ENCODE results near the gene GATD1.
A peak's percentile ranks its signal among the peaks of the same experiment; 100 is the strongest.

The GATD1 gene

DNA sequence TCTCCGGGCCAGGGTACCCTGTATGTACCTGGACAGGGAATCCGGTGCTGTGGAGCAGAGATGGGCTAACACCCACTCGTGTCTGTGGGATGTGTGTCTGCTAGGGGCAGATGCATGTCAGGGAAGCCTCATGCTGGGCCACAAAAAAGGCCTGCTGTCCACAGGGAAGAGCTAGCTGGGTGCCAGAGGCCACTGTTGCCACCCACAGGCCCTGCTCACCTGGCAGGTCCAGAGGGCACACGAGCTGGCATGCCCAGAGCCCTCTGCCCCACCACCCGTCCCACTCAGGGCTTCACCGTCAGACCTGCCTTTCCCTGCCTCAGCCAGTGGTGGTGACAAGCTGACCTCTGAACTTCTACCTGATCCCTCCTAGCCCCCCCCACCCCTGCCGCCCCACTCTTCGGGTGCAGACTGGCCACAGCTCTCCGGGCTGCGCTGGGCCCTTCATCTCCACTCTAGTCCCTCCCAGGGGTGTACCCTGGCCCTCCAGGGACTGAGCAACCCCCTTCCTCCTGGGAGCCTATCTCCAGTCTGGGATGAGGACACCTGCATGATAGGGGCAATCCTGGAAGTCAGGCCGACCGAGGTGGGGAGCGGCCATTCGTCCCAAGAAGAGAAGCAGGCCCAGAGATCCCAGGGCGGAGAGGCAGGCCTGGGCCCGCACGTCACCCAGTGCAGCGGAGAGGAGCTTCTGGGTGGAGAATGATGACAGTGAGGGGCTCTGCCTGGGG lies 19.4 kb upstream of the GATD1 start:
- DNase-seq, result no peak

- peak in 39 of 58 donors; percentile 25 to 71 (median 50) for DNase-seq
These were observed 18.6 kb upstream of the GATD1 start for GRCh38 chr11:795634-796564.

DNA sequence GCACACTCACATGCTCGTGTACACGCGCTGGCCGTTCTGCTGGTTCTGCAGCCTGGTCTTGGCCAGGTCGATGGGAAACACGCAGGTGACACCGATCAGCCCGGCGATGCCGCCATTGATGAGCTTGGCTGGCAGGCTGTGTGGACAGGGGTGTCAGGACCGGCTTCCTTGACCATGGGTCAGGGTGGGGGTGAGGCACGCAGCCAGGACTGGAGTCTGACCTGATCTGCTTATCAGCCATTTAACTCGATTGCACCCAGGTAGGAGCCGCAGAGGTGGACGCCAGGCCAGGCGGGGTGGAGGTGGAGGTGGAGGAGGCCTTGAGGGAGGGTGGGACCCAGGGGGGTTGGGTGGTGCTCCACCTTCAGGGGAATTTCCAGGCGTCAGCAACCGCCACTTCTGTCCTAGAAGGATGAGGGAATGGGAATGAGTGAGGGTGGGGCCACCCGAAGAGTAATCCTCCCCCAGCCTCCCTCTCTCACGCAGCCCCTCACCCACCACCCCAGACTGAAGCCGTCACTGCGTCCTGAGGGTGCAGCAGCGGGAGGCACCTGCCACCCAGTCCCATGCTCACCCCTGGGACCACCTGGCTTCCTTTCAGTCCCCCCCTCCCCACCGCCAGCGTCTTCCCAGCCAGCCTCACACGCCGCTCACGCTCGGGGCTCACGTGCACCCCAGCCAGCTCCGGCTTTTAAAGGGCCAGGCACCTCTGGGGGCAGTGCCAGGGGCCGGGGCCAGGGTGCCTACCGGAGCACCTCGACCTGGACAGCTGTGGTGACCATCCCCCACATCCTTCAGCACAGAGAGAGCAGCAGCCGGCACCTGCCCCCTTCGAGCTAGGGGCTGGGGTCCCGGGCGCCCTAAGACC lies 17.7 kb upstream of the GATD1 start:
- DNase-seq, result peak in 15 of 58 donors; percentile 13 to 57 (median 45)

- DNase-seq, result peak in 3 of 58 donors; percentile 16 to 38 (median 16)
These were observed 16.9 kb upstream of the GATD1 start for GRCh38 chr11:794013-794765.

- DNase-seq, result no peak
These were observed 16.3 kb upstream of the GATD1 start for GRCh38 chr11:793556-793955.

GRCh38 chr11:792873-793272 lies 15.6 kb upstream of the GATD1 start:
- DNase-seq, result no peak

DNA sequence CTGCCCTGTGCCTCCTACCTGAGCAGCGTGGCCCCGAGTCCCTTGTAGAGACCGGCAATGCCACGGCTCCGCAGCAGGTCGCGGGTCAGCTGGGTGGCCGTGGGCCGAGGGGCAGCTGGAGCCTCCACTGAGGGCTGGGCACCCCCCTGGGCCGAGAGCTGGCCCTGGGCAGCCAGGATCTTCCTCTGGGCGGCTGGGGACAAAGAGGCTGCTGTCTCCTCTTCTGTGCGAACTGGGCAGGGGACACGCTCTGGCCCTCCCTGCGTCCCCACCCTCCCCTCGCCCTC lies 15.2 kb upstream of the GATD1 start:
- no peak for DNase-seq

GRCh38 chr11:791658-792534 lies 14.6 kb upstream of the GATD1 start:
- no peak for DNase-seq

DNA sequence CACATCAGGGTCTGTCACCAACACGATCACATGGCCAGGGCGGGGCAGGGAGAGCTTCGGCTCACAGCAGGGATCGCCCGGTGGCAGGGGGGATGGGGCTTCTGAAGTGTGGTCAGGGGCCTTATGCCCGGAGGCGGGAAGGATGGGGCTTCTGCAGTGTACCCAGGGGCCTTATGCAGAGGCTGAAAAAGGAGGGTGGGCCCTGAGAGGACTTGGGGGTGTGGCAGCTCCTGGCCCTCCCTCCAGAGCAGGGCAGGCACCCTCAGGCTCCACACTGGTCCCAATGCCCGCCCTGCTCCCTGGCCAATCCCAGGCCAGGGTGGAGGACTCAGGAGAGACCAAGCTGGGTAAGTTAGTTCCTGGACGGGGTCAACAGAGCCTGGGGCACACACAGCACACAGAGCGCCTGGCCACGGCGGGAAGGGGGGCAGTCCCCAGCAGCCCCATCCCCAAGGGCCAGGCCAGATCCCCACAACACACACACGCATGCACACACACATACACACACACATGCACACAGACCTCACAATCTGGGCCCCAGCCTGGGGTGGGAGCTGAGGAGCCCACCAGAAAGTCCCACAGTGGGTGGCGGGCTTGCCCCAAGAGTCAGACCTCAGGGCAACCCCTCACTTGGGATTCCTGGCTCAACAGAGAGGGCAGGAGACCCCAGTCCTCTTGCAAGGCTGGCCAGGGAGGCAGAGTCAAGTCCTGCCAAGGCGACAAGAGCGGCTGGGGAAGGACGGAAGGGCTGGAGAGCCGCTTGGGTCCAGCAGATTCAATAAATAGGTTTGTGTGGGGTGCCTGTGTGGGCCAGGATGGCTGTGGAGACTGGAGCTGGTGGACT lies 13.7 kb upstream of the GATD1 start:
- no peak for DNase-seq

GRCh38 chr11:789943-790342 lies 12.7 kb upstream of the GATD1 start, which contains the start of gene CEND1:
CEND1 (minus strand) TSS chr11:790090; CDS start chr11:788576, 1,514 bp downstream.
- DNase-seq, result peak in 51 of 58 donors; percentile 18 to 79 (median 57)

DNA sequence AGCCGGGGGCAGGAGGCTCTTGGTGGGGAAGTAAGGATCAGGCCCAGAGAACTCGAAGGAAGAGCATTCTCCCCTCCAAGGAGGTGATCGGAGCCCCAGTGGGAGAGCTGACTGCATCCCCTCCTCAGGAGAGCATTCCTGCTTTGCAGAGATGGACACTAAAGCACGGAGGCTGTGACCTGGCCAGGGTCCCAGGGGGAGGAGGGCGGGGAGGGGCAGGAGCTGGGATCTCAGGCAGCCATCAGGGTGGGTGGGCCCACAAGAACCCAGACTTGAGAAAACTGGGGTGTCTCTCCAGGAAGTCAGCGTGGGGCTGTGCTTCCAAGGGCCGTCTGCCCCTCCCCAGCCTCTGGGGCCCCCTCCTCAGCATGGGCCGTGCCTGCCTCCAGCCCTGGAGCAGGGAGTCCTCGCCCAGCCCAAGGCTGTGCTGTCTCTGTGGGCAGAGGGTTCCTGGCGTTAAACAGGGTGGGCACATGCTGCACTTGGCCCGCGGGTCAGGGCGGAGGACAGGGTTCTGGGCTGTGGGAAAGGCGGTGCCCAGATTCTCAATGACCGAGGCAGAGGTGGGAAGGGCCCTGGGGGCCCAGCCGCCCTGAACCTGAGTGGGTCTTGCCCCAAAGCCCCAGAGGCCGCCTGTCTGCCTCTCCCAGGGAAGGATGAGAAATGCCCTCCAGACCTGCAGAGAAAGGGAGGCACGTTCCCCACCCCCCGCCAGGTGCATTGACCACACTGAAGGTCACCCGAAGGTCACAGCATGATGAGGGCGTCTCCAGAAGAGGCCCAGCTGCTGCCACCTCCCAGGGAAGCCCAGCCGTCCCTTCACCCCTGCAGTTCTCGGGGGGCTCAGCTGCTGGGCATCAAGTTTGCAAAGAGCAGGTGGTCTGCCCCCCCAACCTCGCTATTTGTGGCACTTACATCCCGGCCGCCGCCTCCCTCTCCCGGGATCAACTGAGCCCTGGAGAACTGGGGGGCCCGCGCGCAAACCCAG lies 12.0 kb upstream of the GATD1 start:
- peak in 3 of 58 donors; percentile 35 to 57 (median 47) for DNase-seq

- DNase-seq, result no peak
These were observed 10.8 kb upstream of the GATD1 start for GRCh38 chr11:788009-788640.

DNA sequence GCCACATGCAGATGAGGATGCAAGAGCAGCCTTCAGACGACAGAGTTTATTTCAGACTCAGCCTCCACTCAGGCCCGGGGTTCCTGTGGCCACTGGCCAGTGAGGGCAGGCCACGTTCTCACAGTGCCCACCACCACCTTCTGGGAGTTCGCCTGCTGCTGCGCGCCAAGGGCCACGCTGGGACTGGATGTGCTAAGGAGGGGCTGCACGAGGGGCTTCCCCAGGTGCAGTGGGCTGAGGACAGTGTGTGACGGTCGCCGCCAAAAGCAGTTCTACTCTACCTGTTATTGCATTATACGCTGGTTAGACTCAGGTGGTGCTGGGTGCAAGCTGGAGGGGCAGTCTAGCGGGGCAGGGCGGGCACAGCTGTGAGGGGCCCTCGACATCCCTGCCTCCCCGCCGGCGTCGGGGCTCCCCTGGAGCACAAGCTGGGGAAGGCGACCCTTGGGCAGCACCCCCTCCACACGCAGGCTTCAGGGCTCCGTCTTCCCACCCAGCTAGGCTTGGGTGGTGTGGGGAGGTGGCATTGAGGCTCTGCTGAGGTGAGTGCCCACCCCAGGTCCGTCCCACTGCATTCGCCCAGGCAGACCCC lies 9.9 kb upstream of the GATD1 start:
- DNase-seq, result no peak

- DNase-seq, result no peak
These were observed 9.2 kb upstream of the GATD1 start for GRCh38 chr11:786235-787083.

- DNase-seq, result peak in 57 of 58 donors; percentile 21 to 92 (median 79)
These were observed 6.3 kb upstream of the GATD1 start for GRCh38 chr11:783581-784015.
